HEK293 (cell line): Measurements from ENCODE around the gene KBTBD12.

Experiments
- CTCF ChIP-seq: fragments of 450-650 bp; formaldehyde crosslinking; IDR thresholded peaks from 2 replicates; pipeline ENCODE4 v1.5.1; 2016; ENCODE audit warnings: missing biosample characterization, missing genetic modification characterization
- TCF7L2 ChIP-seq: IDR thresholded peaks from 2 replicates; pipeline ENCODE4 v1.6.1; 2011; ENCODE audit warnings: low read depth, mild to moderate bottlenecking, inconsistent platforms, low read length, moderate library complexity, borderline replicate concordance
- ZNF274 ChIP-seq, 2 experiments: fragments of 200-500 bp in 1 of 2; fragments of 450-650 bp in 1 of 2; sonication (Bioruptor generic) in 1 of 2; formaldehyde crosslinking in 1 of 2; IDR thresholded peaks; 2 replicates each; pipeline versions ENCODE4 v1.5.1 to v1.6.1; 2014 to 2016; ENCODE audit warnings: borderline replicate concordance in 1 of 2, inconsistent platforms in 1 of 2, low read length in 1 of 2, missing biosample characterization in 1 of 2, missing genetic modification characterization in 1 of 2

GRCh38 chr3:127979473-127979872 is 64.4 kb downstream of the KBTBD12 start:
- TF ChIP-seq CTCF (tag by site-specific recombination) (no peak), TCF7L2 (no peak), ZNF274 (IDR thresholded peaks at IDR 0.05; ENCODE audit: low read length) (no peak), ZNF274 (tag by site-specific recombination; IDR thresholded peaks at IDR 0.05; ENCODE audit: borderline replicate concordance) (no peak)
